ENCODE data around the gene ETS1. TPM values are rescaled to one million over a fixed set of nuclear protein-coding genes. Genes with fewer than 3 reads are reported as not detected.

Gene ETS1
- total RNA-seq, 1 experiment from 2014 or later = 29.9 TPM

GRCh38 chr11:128420951-128421350 lies 166.4 kb downstream of the ETS1 start:
- Histone ChIP-seq H2BK120ac (ENCODE audit: low read depth, low read length, poor library complexity, severe bottlenecking) (no peak overlapping the region), H2AK5ac (ENCODE audit: insufficient read length, low read length) (no peak overlapping the region), H2AFZ (ENCODE audit: low read length) (no peak overlapping the region), H3K9ac (ENCODE audit: extremely low read depth, insufficient read length, low read length) (no peak overlapping the region), H3K27ac (ENCODE audit: insufficient read length, low read depth, low read length) (no peak overlapping the region), H3T11ph (ENCODE audit: low read length) (no peak overlapping the region), H2BK12ac (ENCODE audit: insufficient read length, low read depth, low read length) (no peak overlapping the region), H4K8ac (replicated peaks; ENCODE audit: insufficient read length, low read depth, low read length) (no peak overlapping the region), H2BK5ac (ENCODE audit: insufficient read length, low read length) (no peak overlapping the region), H3K27me3 (ENCODE audit: insufficient read depth, low read length) (no peaks in the 10 kb centered on the region), H4K20me1 (ENCODE audit: control insufficient read depth, insufficient read depth, insufficient read length) (no peaks in the 10 kb centered on the region), H2BK20ac (ENCODE audit: low read depth, low read length, poor library complexity, severe bottlenecking) (no peak overlapping the region), H3K4ac (ENCODE audit: low read depth, low read length) (no peak overlapping the region), H4K91ac (ENCODE audit: insufficient read length, low read depth, low read length) (no peak overlapping the region), H3K79me1 (ENCODE audit: insufficient read depth, low read depth, low read length, poor library complexity, severe bottlenecking) (no peaks in the 10 kb centered on the region), H3K14ac (ENCODE audit: insufficient read depth, low read length) (no peak overlapping the region), H3K23me2 (ENCODE audit: insufficient read length, low read depth, low read length, poor library complexity, severe bottlenecking) (no peaks in the 10 kb centered on the region), H3K4me2 (ENCODE audit: insufficient read depth, insufficient read length, low read length) (no peak overlapping the region), H3K23ac (ENCODE audit: insufficient read length, low read depth, low read length) (no peak overlapping the region), H4K5ac (ENCODE audit: insufficient read length, low read depth, low read length) (no peak overlapping the region), H3K9me3 (ENCODE audit: control insufficient read depth, low read depth, low read length) (no peaks in the 10 kb centered on the region), H3K4me1 (ENCODE audit: insufficient read depth, low read length) (no peaks in the 10 kb centered on the region), H3K18ac (ENCODE audit: insufficient read length, low read depth, low read length) (no peak overlapping the region), H3K56ac (ENCODE audit: insufficient read length, low read depth, low read length) (no peak overlapping the region), H2BK15ac (ENCODE audit: low read depth, low read length) (no peak overlapping the region), H3K79me2 (ENCODE audit: insufficient read depth, low read length) (no peaks in the 10 kb centered on the region)
- H3K36me3 Mint-ChIP-seq (ENCODE audit: insufficient read depth in 1 of 3, low read depth in 3 of 3) = no peaks in the 10 kb centered on the region
- no peaks in the 10 kb centered on the region for H3K27me3 Mint-ChIP-seq (ENCODE audit: low read depth)
- no peak for TF ChIP-seq CTCF (conservative IDR thresholded peaks at IDR 0.05)
- H3K4me3 Mint-ChIP-seq = no peak overlapping the region
- no CpG with 5 or more reads among the region's 4 CpGs for WGBS (ENCODE audit: extremely low coverage, insufficient read length, low lambda C conversion rate)
- DNase-seq = no peak
- peaks cover 8 to 14% of the 10 kb centered on the region in 2 experiments for H3K4me1 Mint-ChIP-seq
- H3K27ac Mint-ChIP-seq = no peak overlapping the region
- no peaks in the 10 kb centered on the region for H3K9me3 Mint-ChIP-seq

Measured in H9 (cell line).